HCT116 (cell line): ENCODE measurements around the gene TIGAR. TPM values are rescaled to one million over a fixed set of nuclear protein-coding genes. Genes with fewer than 3 reads are reported as not detected.

Source experiments
- ATAC-seq: fragments of 200-7000 bp; cut with Tn5 transposase; 2 replicates; pipeline ENCODE4 v1.9.1; 2020; ENCODE audit warnings: mild to moderate bottlenecking, moderate library complexity
- BruUV-seq: library from RNA; stranded (reverse); fragments of 400-500 nt; replicated peaks from 2 replicates; lab custom pipeline; 2021; lab: Mats Ljungman, UMichigan
- CTCF ChIA-PET: fragments of 300-600 bp; sonication (Branson Sonifier 250); formaldehyde crosslinking; loops from one replicate; lab custom pipeline; 2021; ENCODE audit warnings: antibody characterized with exemption; lab: Charles Lee
- POLR2A ChIA-PET: fragments of 300-600, 350-600 bp; sonication (Branson Sonifier 250); formaldehyde crosslinking; loops from one replicate; lab custom pipeline; 2021; ENCODE audit warnings: antibody characterized with exemption; lab: Charles Lee
- RAD21 ChIA-PET, 2 experiments: fragments of 300-600 bp; sonication (Branson Sonifier 250); formaldehyde crosslinking; loops; one replicate each; lab custom pipeline; 2023; ENCODE audit warnings: low total read pairs in 2 of 2; ENCODE audit not compliant: uncharacterized antibody in 2 of 2, unreplicated experiment in 2 of 2, low non-redundant PET in 1 of 2; lab: Charles Lee
- DNase-seq: peaks from one replicate; pipeline ENCODE4 v3.0.0-alpha.2; 2010; ENCODE audit warnings: low read depth, low spot score
- H2AFZ ChIP-seq: fragments of 200-600 bp; shearing (Covaris generic), sonication (generic); 2 replicates; pipeline ENCODE4 v1.6.1; 2017; ENCODE audit warnings: low read depth, mixed run types, mixed read lengths, antibody characterized with exemption, low read length; ENCODE audit not compliant: poor library complexity, severe bottlenecking
- H3K27ac ChIP-seq: 2 replicates; pipeline ENCODE4 v1.5.1; 2012; ENCODE audit warnings: low read depth, low read length
- H3K27me3 ChIP-seq: fragments of 200-600 bp; sonication (generic); 2 replicates; pipeline ENCODE4 v1.6.1; 2016; ENCODE audit warnings: mixed run types, low read length, mixed read lengths; ENCODE audit not compliant: insufficient read depth
- H3K36me3 ChIP-seq, 2 experiments: fragments of 200-500 bp in 1 of 2; fragments of 200-600 bp in 1 of 2; sonication (Bioruptor generic) in 1 of 2; sonication (generic) in 1 of 2; 2 replicates each; pipeline versions ENCODE4 v1.5.1 to v1.6.1; 2014 to 2016; ENCODE audit warnings: low read length in 2 of 2, inconsistent platforms in 1 of 2, mixed read lengths in 1 of 2, mixed run types in 1 of 2; ENCODE audit not compliant: insufficient read depth in 2 of 2, control insufficient read depth in 1 of 2
- H3K4me1 ChIP-seq, 2 experiments: fragments of 200-600 bp in 1 of 2; sonication (generic) in 1 of 2; 2 replicates each; pipeline versions ENCODE4 v1.5.1 to v1.6.1; 2012 to 2017; ENCODE audit warnings: low read length in 2 of 2, inconsistent platforms in 1 of 2, mild to moderate bottlenecking in 1 of 2, mixed read lengths in 1 of 2, mixed run types in 1 of 2, moderate library complexity in 1 of 2; ENCODE audit not compliant: insufficient read depth in 2 of 2, control insufficient read depth in 1 of 2
- H3K4me2 ChIP-seq: fragments of 200-600 bp; sonication (generic); 2 replicates; pipeline ENCODE4 v1.6.1; 2017; ENCODE audit warnings: mixed run types, low read length, mixed read lengths
- H3K4me3 ChIP-seq, 2 experiments: fragments of 200-600 bp in 1 of 2; sonication (generic) in 1 of 2; replicated peaks in 1 of 2; 2 replicates each; pipeline ENCODE4 v1.5.1; 2011 to 2016; ENCODE audit warnings: low read length in 2 of 2, control low read depth in 1 of 2, low read depth in 1 of 2, mild to moderate bottlenecking in 1 of 2, mixed read lengths in 1 of 2, mixed run types in 1 of 2
- H3K79me2 ChIP-seq: fragments of 200-600 bp; sonication (generic); 2 replicates; pipeline ENCODE4 v1.6.1; 2017; ENCODE audit warnings: mild to moderate bottlenecking, mixed run types, low read length, moderate library complexity, mixed read lengths; ENCODE audit not compliant: insufficient read depth
- H3K9ac ChIP-seq: fragments of 200-600 bp; sonication (generic); 2 replicates; pipeline ENCODE4 v1.6.1; 2016; ENCODE audit warnings: low read length, mixed read lengths
- H3K9me2 ChIP-seq: fragments of 200-600 bp; sonication (generic), shearing (Covaris generic); 2 replicates; pipeline ENCODE4 v1.6.1; 2017; ENCODE audit warnings: mixed run types, mild to moderate bottlenecking, moderate library complexity; ENCODE audit not compliant: insufficient read depth
- H3K9me3 ChIP-seq, 2 experiments: fragments of 200-500 bp in 1 of 2; fragments of 200-600 bp in 1 of 2; sonication (Bioruptor generic) in 1 of 2; sonication (generic) in 1 of 2; 2 replicates each; pipeline ENCODE4 v1.6.1; 2014 to 2017; ENCODE audit warnings: low read length in 2 of 2, mixed read lengths in 2 of 2, inconsistent platforms in 1 of 2, low read depth in 1 of 2, mild to moderate bottlenecking in 1 of 2, mixed run types in 1 of 2, moderate library complexity in 1 of 2; ENCODE audit not compliant: control insufficient read depth in 1 of 2, insufficient read depth in 1 of 2
- H4K20me1 ChIP-seq: fragments of 200-600 bp; sonication (generic), shearing (Covaris generic); 2 replicates; pipeline ENCODE4 v1.6.1; 2017; ENCODE audit warnings: mixed run types, mild to moderate bottlenecking, moderate library complexity; ENCODE audit not compliant: insufficient read depth
- CTCF ChIP-seq, 3 experiments: fragments of 200-600 bp in 1 of 3; sonication (generic) in 1 of 3; IDR thresholded peaks in 2 of 3; conservative IDR thresholded peaks in 1 of 3; 2 replicates each; pipeline ENCODE4 v1.5.1; 2012 to 2017; ENCODE audit warnings: low read depth in 2 of 3, low read length in 2 of 3, antibody characterized with exemption in 1 of 3, borderline replicate concordance in 1 of 3, control low read depth in 1 of 3, mild to moderate bottlenecking in 1 of 3, mixed read lengths in 1 of 3, mixed run types in 1 of 3, moderate library complexity in 1 of 3; ENCODE audit not compliant: insufficient read depth in 1 of 3
- POLR2A ChIP-seq: IDR thresholded peaks from 2 replicates; pipeline ENCODE4 v1.7.0; 2011; ENCODE audit warnings: borderline replicate concordance; ENCODE audit not compliant: insufficient read depth, insufficient read length; ENCODE audit errors: extremely low read depth
- REST ChIP-seq: IDR thresholded peaks from 2 replicates; pipeline ENCODE4 v1.6.1; 2012; ENCODE audit warnings: low read depth
- ZNF274 ChIP-seq: fragments of 200-500 bp; sonication (Bioruptor generic); IDR thresholded peaks from 2 replicates; pipeline ENCODE4 v1.6.1; 2014; ENCODE audit warnings: mild to moderate bottlenecking, low read depth, low read length, inconsistent platforms
- intact Hi-C: fragments of 100-400 bp; cut with micrococcal nuclease; formaldehyde crosslinking; loops from 2 replicates; pipeline ENCODE4 v1.10.0; 2022
- total RNA-seq: library from RNA; stranded (reverse); gene quantifications from one replicate; pipeline ENCODE4 v1.2.1, GENCODE V29; 2021; ENCODE audit not compliant: unreplicated experiment

The TIGAR gene
- total RNA-seq, 1 experiment from 2014 or later: 13.7 TPM

GRCh38 chr12:4279198-4279690 lies 41.8 kb upstream of the TIGAR start:
- intact Hi-C loops: loop anchor here (5.0 to 10.0 kb wide), 2 partner anchors 242 to 474 kb away; no protein-coding TSS in a partner anchor

More at GRCh38 chr12:4279198-4279690, 41.8 kb upstream of the TIGAR start:
- no TSS peak for BruUV-seq
- no peaks in the 10 kb centered on the region for H3K9me3 ChIP-seq
- no peaks in the 10 kb centered on the region for H3K9me2 ChIP-seq
- ChIA-PET CTCF (interaction anchor here (1.4 to 4.5 kb wide), 2 partner anchors 172 to 394 kb away, joined by 3 to 91 read pairs; no protein-coding TSS in a partner anchor), RAD21 (interaction anchor here in 1 of 2 experiments (0.6 kb wide), 1 partner anchor 89 kb away, joined by 4 read pairs; no protein-coding TSS in a partner anchor), POLR2A (no interaction called here)
- H3K4me3 ChIP-seq: no peak overlapping the region
- no peak overlapping the region for H2AFZ ChIP-seq
- no peak overlapping the region for H3K9ac ChIP-seq
- H3K27me3 ChIP-seq: 0 out of 2 replicates have a peak, but pooled peaks cover 6% of the 10 kb centered on the region
- no peak overlapping the region for H3K27ac ChIP-seq
- ATAC-seq (no peak), DNase-seq (no peak)
- peaks cover 5 to 7% of the 10 kb centered on the region in 2 experiments; a peak in 2 of 4 replicates for H3K4me1 ChIP-seq
- TF ChIP-seq POLR2A: no peak
- no peak for TF ChIP-seq CTCF (IDR thresholded peaks at IDR 0.05 in 2 of 3, conservative IDR thresholded peaks at IDR 0.05 in 1 of 3; ENCODE audit: borderline replicate concordance in 1 of 3, insufficient read depth in 1 of 3, low read depth in 2 of 3, low read length in 2 of 3)
- TF ChIP-seq REST: no peak
- no peak for TF ChIP-seq ZNF274
- H3K36me3 ChIP-seq: no peaks in the 10 kb centered on the region
- H3K79me2 ChIP-seq: no peaks in the 10 kb centered on the region
- H3K4me2 ChIP-seq: no peak overlapping the region
- H4K20me1 ChIP-seq: no peaks in the 10 kb centered on the region
